ENCODE results near the gene RABEP2.

DNA sequence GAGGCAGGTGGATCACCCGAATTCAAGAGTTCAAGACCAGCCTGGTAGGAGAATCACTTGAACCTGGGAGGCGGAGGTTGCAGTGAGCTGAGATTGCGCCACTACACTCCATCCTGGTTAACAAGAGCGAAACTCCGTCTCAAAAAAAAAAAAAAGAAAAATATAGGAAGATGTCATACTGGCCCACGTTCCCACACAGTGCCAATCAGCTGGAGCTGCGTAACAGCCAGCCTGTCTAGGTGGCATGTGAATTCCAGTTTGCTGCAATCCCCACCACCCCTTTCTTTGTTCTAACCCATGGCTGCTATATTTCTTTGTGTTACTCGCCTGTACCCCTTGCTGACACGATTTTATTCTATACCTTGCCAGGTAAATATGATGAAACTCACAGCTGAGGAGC lies 33.2 kb upstream of the RABEP2 start:
- TF ChIP-seq CTCF (optimal IDR thresholded peaks at IDR 0.05 in 1 of 3, IDR thresholded peaks at IDR 0.05 in 1 of 3, conservative IDR thresholded peaks at IDR 0.05 in 1 of 3; ENCODE audit: extremely low read depth in 1 of 3, insufficient read depth in 2 of 3, low read length in 3 of 3): no peak
- no peak for TF ChIP-seq EZH2 (IDR thresholded peaks at IDR 0.05; ENCODE audit: low read length)
